Esophagus muscularis mucosa (tissue), 4 donors: ENCODE results near the gene NCOR1. TPM values are rescaled to one million over a fixed set of nuclear protein-coding genes. Genes with fewer than 3 reads are reported as not detected.
"Not testable (repeated sequence)": the region's sequence is repeated elsewhere in the genome, so short reads cannot be mapped to it uniquely, and the experiment has no call there.

Experiments used
- DNase-seq: peaks from one replicate; pipeline ENCODE4 v3.0.0-alpha.2; 2017; ENCODE audit errors: extremely low spot score
- H3K27ac ChIP-seq, 4 donors: fragments of 200-600 bp; sonication (generic); replicated peaks in 1 of 4; 1 replicate in 3 of 4; 2 replicates in 1 of 4; pipeline ENCODE4 v1.5.1; 2016 to 2019; ENCODE audit warnings: mild to moderate bottlenecking in 1 of 4
- H3K27me3 ChIP-seq, 4 donors: fragments of 200-600 bp; sonication (generic); one replicate each; pipeline versions ENCODE4 v1.5.1 to v1.6.0; 2016 to 2019
- H3K36me3 ChIP-seq, 4 donors: fragments of 200-600 bp; sonication (generic); one replicate each; pipeline ENCODE4 v1.5.1; 2016 to 2019
- H3K4me1 ChIP-seq, 4 donors: fragments of 200-600 bp; sonication (generic); one replicate each; pipeline ENCODE4 v1.5.1; 2016 to 2019
- H3K4me3 ChIP-seq, 4 donors: fragments of 200-600 bp; sonication (generic); 1 replicate in 2 of 4; 2 replicates in 2 of 4; pipeline ENCODE4 v1.5.1; 2016 to 2019; ENCODE audit warnings: mild to moderate bottlenecking in 4 of 4, moderate library complexity in 1 of 4
- H3K9me3 ChIP-seq, 4 donors: fragments of 200-600 bp; sonication (generic); 1 replicate in 3 of 4; 2 replicates in 1 of 4; pipeline ENCODE4 v1.5.1; 2016 to 2019
- EP300 ChIP-seq: sonication (generic); formaldehyde crosslinking; IDR thresholded peaks from one replicate; pipeline ENCODE4 v1.6.1; 2017; ENCODE audit warnings: antibody characterized with exemption
- POLR2A ChIP-seq: fragments of 450-650 bp; IDR thresholded peaks from one replicate; pipeline ENCODE4 v1.6.1; 2017; ENCODE audit warnings: antibody characterized with exemption, moderate library complexity, mild to moderate bottlenecking, low read depth
- POLR2AphosphoS5 ChIP-seq, 2 donors: sonication (generic); formaldehyde crosslinking; IDR thresholded peaks; one replicate each; pipeline ENCODE4 v1.6.1; 2017; ENCODE audit warnings: antibody characterized with exemption in 2 of 2
- WGBS: methylation state at CpG from one replicate; pipeline ENCODE4 v1.1.5; 2018; 5-methylcytosine and 5-hydroxymethylcytosine counted together
- intact Hi-C: fragments of 100-400 bp; cut with DNase I; formaldehyde crosslinking; loops from one replicate; pipeline ENCODE4 v1.15.1; 2023
- total RNA-seq, 4 donors: library from RNA; depleted of rRNA; stranded (reverse); fragments of >200 nt; gene quantifications; one replicate each; pipeline versions ENCODE4 v1.1.0 to v1.2.1, GENCODE V29; 2016
- TF ChIP-seq, protein P1 (sequence below), 3 experiments: fragments of 200-600 bp in 2 of 3; fragments of 450-650 bp in 1 of 3; sonication (generic) in 2 of 3; IDR thresholded peaks; one replicate each; pipeline ENCODE4 v1.5.1; 2017 to 2019; ENCODE audit warnings: antibody characterized with exemption in 3 of 3, mild to moderate bottlenecking in 2 of 3, moderate library complexity in 1 of 3

Gene NCOR1
- total RNA-seq, 4 donors from 2014 or later = 100 to 123 (median 109) TPM

DNA sequence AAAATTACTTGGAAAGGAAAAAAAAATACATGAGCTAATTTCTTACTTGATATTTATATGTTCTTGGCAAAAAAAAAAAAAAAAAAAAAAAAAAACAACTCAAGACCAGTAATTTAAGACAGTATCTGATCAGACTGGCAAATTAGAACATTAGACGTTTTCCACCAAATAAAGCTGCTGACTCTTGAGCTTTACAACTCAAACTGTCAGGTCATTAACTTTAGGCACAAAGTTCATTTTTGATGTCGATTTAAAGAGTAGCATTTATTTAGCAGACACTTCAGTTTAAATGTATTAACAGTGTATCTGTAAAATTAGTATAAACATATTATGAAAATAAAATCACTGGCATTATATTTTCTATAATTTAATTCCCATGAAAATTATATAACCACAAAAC, 66.7 kb downstream of the NCOR1 start:
- no peaks in the 10 kb centered on the region for H3K9me3 ChIP-seq
- no peak overlapping the region for H3K27ac ChIP-seq
- peaks cover 0 to 9% (median 3%) of the 10 kb centered on the region in 4 donors for H3K4me1 ChIP-seq
- no peak for DNase-seq
- no peaks in the 10 kb centered on the region for H3K27me3 ChIP-seq
- intact Hi-C loops = no loop called here
- TF ChIP-seq EP300 = no peak
- no peak for TF ChIP-seq POLR2AphosphoS5 (IDR thresholded peaks at IDR 0.05)
- no peak for TF ChIP-seq POLR2A
- TF ChIP-seq, protein P1, sequence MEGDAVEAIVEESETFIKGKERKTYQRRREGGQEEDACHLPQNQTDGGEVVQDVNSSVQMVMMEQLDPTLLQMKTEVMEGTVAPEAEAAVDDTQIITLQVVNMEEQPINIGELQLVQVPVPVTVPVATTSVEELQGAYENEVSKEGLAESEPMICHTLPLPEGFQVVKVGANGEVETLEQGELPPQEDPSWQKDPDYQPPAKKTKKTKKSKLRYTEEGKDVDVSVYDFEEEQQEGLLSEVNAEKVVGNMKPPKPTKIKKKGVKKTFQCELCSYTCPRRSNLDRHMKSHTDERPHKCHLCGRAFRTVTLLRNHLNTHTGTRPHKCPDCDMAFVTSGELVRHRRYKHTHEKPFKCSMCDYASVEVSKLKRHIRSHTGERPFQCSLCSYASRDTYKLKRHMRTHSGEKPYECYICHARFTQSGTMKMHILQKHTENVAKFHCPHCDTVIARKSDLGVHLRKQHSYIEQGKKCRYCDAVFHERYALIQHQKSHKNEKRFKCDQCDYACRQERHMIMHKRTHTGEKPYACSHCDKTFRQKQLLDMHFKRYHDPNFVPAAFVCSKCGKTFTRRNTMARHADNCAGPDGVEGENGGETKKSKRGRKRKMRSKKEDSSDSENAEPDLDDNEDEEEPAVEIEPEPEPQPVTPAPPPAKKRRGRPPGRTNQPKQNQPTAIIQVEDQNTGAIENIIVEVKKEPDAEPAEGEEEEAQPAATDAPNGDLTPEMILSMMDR (IDR thresholded peaks at IDR 0.05) = no peak
- 96% methylated on average over 2 of the region's 2 CpGs for WGBS
- peaks cover 18 to 88% (median 68%) of the 10 kb centered on the region in 4 donors for H3K36me3 ChIP-seq
- H3K4me3 ChIP-seq = no peak overlapping the region

DNA sequence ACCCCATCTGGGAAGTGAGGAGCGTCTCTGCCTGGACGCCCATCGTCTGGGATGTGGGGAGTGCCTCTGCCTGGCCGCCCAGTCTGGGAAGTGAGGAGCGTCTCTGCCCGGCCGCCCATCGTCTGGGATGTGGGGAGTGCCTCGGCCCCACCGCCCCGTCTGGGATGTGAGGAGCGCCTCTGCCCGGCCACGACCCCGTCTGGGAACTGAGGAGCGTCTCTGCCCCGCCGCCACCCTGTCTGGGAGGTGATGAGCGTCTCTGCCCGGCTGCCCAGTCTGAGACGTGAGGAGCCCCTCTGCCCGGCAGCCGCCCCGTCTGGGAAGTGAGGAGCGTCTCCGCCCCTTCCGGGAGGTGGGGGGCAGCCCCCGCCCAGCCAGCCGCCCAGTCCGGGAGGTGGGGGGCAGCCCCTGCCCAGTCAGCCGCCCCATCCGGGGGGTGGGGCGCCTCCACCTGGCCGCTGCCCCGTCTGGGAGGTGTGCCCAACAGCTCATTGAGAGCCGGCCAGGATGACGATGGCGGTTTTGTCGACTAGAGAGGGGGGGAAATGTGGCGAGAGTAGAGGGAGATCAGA, 69.9 kb downstream of the NCOR1 start:
- peaks cover 16 to 83% (median 61%) of the 10 kb centered on the region in 4 donors for H3K36me3 ChIP-seq
- not testable (repeated sequence) for DNase-seq
- 97% methylated on average over 11 of the region's 40 CpGs for WGBS

DNA sequence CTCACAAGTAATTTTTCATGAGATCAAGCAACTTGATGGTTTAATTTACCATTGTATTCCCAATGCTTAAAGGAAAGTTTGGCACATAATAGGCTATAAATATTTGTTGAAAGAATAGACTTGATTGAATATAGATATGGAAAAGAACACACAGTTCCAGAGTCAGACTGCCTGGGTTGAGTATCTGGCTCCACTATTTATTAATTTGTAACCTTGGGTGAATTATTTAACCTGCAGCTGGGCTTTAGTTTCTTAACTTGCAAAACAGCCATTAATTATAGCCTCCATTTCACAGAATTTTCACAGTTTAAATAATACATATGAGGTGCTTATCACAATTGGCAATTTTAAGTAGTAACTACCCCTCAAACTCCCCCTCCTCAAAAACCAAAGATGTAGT, 73.6 kb downstream of the NCOR1 start:
- no peak for TF ChIP-seq POLR2A
- TF ChIP-seq EP300 = no peak
- TF ChIP-seq POLR2AphosphoS5 (IDR thresholded peaks at IDR 0.05) = no peak
- TF ChIP-seq, protein P1 (IDR thresholded peaks at IDR 0.05) = no peak
- Histone ChIP-seq H3K36me3 (peaks cover 19 to 86% (median 59%) of the 10 kb centered on the region in 4 donors), H3K4me3 (no peak overlapping the region), H3K27ac (no peak overlapping the region), H3K27me3 (no peaks in the 10 kb centered on the region), H3K9me3 (no peaks in the 10 kb centered on the region), H3K4me1 (no peaks in the 10 kb centered on the region)
- intact Hi-C loops = no loop called here
- DNase-seq = no peak

More for the DNA sequence above, 69.9 kb downstream of the NCOR1 start:
- intact Hi-C loops, H3K9me3 ChIP-seq, H3K27ac ChIP-seq, H3K4me3 ChIP-seq, H3K27me3 ChIP-seq, H3K4me1 ChIP-seq: not testable (repeated sequence)

DNA sequence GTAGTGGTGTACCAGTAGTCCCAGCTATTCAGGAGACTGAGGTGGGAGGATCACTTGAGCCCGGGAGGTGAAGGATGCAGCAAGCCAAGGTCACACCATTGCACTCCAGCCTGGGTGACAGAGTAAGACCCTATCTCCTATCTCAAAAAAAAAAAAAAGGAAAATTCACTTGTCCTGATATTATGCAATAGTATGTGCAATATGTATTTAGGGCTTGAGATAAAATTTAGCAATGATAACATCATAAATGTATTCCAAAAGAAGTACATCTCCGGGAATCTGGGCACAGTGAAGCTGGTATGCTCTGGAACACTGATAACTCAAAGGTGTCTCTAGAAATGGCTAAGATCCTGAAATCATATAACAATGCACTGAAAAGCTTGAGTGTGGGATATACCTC, 74.5 kb downstream of the NCOR1 start:
- TF ChIP-seq POLR2A (no peak), EP300 (no peak), POLR2AphosphoS5 (IDR thresholded peaks at IDR 0.05) (no peak)
- TF ChIP-seq, protein P1 (IDR thresholded peaks at IDR 0.05) = no peak
- intact Hi-C loops = no loop called here
- H3K27me3 ChIP-seq = no peaks in the 10 kb centered on the region
- no peaks in the 10 kb centered on the region for H3K4me1 ChIP-seq
- no peak for DNase-seq
- 45% methylated on average over 2 of the region's 2 CpGs for WGBS
- no peak overlapping the region for H3K27ac ChIP-seq
- H3K36me3 ChIP-seq = peaks cover 20 to 88% (median 62%) of the 10 kb centered on the region in 4 donors
- no peak overlapping the region for H3K4me3 ChIP-seq
- no peaks in the 10 kb centered on the region for H3K9me3 ChIP-seq

DNA sequence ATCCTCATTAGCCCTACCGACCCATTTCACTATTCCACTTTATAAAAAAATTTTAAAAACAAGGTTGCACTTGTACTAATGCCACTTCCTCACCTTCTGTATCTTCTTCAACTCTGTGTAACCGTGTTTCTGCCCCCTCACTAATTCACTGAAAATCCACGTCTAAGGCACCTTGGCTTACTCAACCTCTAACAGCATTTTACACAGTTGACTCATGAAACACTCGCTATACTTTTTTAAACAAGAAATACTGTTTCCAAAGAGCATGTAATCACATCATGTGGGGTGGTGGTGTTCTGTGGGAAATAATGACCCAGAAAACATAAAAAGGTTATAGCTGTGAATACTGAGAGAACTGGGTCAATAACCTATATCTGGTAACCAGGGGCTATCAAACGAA, 79.9 kb downstream of the NCOR1 start:
- WGBS = 90% methylated on average over 5 of the region's 5 CpGs
- intact Hi-C loops = no loop called here
- Histone ChIP-seq H3K4me3 (no peak overlapping the region), H3K27ac (no peak overlapping the region), H3K4me1 (peaks cover 0 to 7% (median 0%) of the 10 kb centered on the region in 4 donors), H3K9me3 (no peaks in the 10 kb centered on the region), H3K36me3 (peaks cover 17 to 84% (median 53%) of the 10 kb centered on the region in 4 donors), H3K27me3 (no peaks in the 10 kb centered on the region)
- TF ChIP-seq EP300 = no peak
- DNase-seq = no peak

DNA sequence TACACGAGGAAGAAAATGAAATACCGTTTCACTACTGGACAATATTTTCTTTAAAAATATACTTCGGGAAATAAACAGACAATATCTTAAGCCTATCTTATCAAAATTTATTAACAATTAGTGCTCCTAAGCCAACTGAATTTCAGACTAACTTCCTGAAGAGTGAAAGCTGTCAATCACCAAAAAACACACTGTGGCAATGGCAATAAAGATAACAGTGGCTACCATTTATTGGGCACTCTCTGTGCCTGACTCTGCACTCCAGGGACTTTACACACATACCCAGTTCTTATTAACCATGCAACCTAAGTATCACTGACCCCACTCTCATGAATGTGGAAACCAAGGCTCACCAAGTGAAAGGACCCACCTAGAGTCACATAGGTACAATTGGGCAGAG, 83.7 kb downstream of the NCOR1 start:
- no peak for DNase-seq
- intact Hi-C loops = no loop called here
- Histone ChIP-seq H3K4me1 (peaks cover 0 to 7% (median 0%) of the 10 kb centered on the region in 4 donors), H3K27ac (no peak overlapping the region), H3K36me3 (peaks cover 8 to 59% (median 39%) of the 10 kb centered on the region in 4 donors), H3K27me3 (no peaks in the 10 kb centered on the region), H3K9me3 (no peaks in the 10 kb centered on the region), H3K4me3 (no peak overlapping the region)
- WGBS = 94% methylated on average over 3 of the region's 3 CpGs
- TF ChIP-seq POLR2AphosphoS5 (IDR thresholded peaks at IDR 0.05) (no peak), EP300 (no peak), POLR2A (no peak)
- TF ChIP-seq, protein P1 (IDR thresholded peaks at IDR 0.05) = no peak
